MCF 10A (cell line): ENCODE data around the gene CHL1. TPM values are rescaled to one million over a fixed set of nuclear protein-coding genes. Genes with fewer than 3 reads are reported as not detected.

Source experiments
- BruUV-seq: library from RNA; stranded (reverse); fragments of 400-500 nt; replicated peaks from 2 replicates; lab custom pipeline; 2021; lab: Mats Ljungman, UMichigan
- CTCF ChIA-PET: fragments of 300-600 bp; sonication (Branson Sonifier 250); formaldehyde crosslinking; extraction: SDS; loops from one replicate; lab custom pipeline; 2021; ENCODE audit warnings: antibody characterized with exemption, inconsistent platforms; lab: Yijun Ruan, JAX
- POLR2A ChIA-PET: fragments of 300-600, 350-650 bp; sonication (Branson Sonifier 250); formaldehyde crosslinking; extraction: SDS; loops from one replicate; lab custom pipeline; 2020; ENCODE audit warnings: antibody characterized with exemption, inconsistent platforms; lab: Yijun Ruan, JAX
- DNase-seq: peaks from one replicate; pipeline ENCODE4 v3.0.0-alpha.2; 2018; ENCODE audit not compliant: unreplicated experiment
- H3K27ac Mint-ChIP-seq: one replicate; pipeline ENCODE4 v1.8.0; 2022; ENCODE audit warnings: mild to moderate bottlenecking, low read depth, mixed read lengths; ENCODE audit not compliant: unreplicated experiment
- H3K27me3 Mint-ChIP-seq: one replicate; pipeline ENCODE4 v1.8.0; 2022; ENCODE audit warnings: mixed read lengths; ENCODE audit not compliant: insufficient read depth, unreplicated experiment
- H3K36me3 Mint-ChIP-seq: one replicate; pipeline ENCODE4 v1.8.0; 2022; ENCODE audit warnings: mild to moderate bottlenecking, moderate library complexity, mixed read lengths; ENCODE audit not compliant: insufficient read depth, unreplicated experiment
- H3K4me1 Mint-ChIP-seq: one replicate; pipeline ENCODE4 v1.8.0; 2022; ENCODE audit warnings: mixed read lengths; ENCODE audit not compliant: insufficient read depth, unreplicated experiment
- H3K4me3 Mint-ChIP-seq: one replicate; pipeline ENCODE4 v1.8.0; 2022; ENCODE audit warnings: mild to moderate bottlenecking, moderate library complexity, mixed read lengths; ENCODE audit not compliant: unreplicated experiment
- H3K9me3 Mint-ChIP-seq: one replicate; pipeline ENCODE4 v1.8.0; 2022; ENCODE audit warnings: mixed read lengths; ENCODE audit not compliant: unreplicated experiment
- CTCF ChIP-seq: fragments of 200-600 bp; IDR thresholded peaks from one replicate; pipeline ENCODE4 v1.8.0; 2022; ENCODE audit warnings: antibody characterized with exemption, mild to moderate bottlenecking; ENCODE audit not compliant: unreplicated experiment
- intact Hi-C: fragments of 100-400 bp; cut with micrococcal nuclease; formaldehyde crosslinking; loops from 2 replicates; pipeline ENCODE4 v1.14.1; 2022
- total RNA-seq: library from RNA; stranded (reverse); gene quantifications from 2 replicates; pipeline ENCODE4 v1.2.3, GENCODE V29; 2022

Gene CHL1
- total RNA-seq, 1 experiment from 2014 or later = not detected

GRCh38 chr3:430186-430585, 233.6 kb downstream of the CHL1 start:
- no peak for DNase-seq
- Mint-ChIP-seq H3K9me3 (no peaks in the 10 kb centered on the region), H3K4me3 (no peak overlapping the region), H3K27ac (no peak overlapping the region), H3K36me3 (no peaks in the 10 kb centered on the region), H3K4me1 (no peaks in the 10 kb centered on the region), H3K27me3 (no peaks in the 10 kb centered on the region)
- BruUV-seq = no TSS peak
- intact Hi-C loops = no loop called here
- POLR2A ChIA-PET = interaction anchor here (1.1 kb wide), 1 partner anchor 8 kb away, joined by 3 read pairs; no protein-coding TSS in a partner anchor
- no peak for TF ChIP-seq CTCF
- CTCF ChIA-PET = no interaction called here

- Mint-ChIP-seq H3K4me1 (no peaks in the 10 kb centered on the region), H3K27ac (no peak overlapping the region), H3K27me3 (no peaks in the 10 kb centered on the region), H3K9me3 (no peaks in the 10 kb centered on the region), H3K36me3 (no peaks in the 10 kb centered on the region), H3K4me3 (no peak overlapping the region)
- ChIA-PET POLR2A (no interaction called here), CTCF (no interaction called here)
- intact Hi-C loops = no loop called here
- no TSS peak for BruUV-seq
- DNase-seq = no peak
- no peak for TF ChIP-seq CTCF
Measured at GRCh38 chr3:435161-435560, 238.6 kb downstream of the CHL1 start.

- ChIA-PET CTCF (no interaction called here), POLR2A (no interaction called here)
- Mint-ChIP-seq H3K4me3 (no peak overlapping the region), H3K36me3 (no peaks in the 10 kb centered on the region), H3K4me1 (no peaks in the 10 kb centered on the region), H3K27ac (no peak overlapping the region), H3K27me3 (no peaks in the 10 kb centered on the region), H3K9me3 (no peaks in the 10 kb centered on the region)
- no peak for TF ChIP-seq CTCF
- no peak for DNase-seq
- intact Hi-C loops = no loop called here
- BruUV-seq = no TSS peak
Measured at GRCh38 chr3:436053-436452, 239.5 kb downstream of the CHL1 start.

- intact Hi-C loops = no loop called here
- DNase-seq = no peak
- H3K4me3 Mint-ChIP-seq = no peak overlapping the region
- ChIA-PET POLR2A (no interaction called here), CTCF (no interaction called here)
- no peaks in the 10 kb centered on the region for H3K36me3 Mint-ChIP-seq
- no peaks in the 10 kb centered on the region for H3K4me1 Mint-ChIP-seq
- BruUV-seq = no TSS peak
- H3K9me3 Mint-ChIP-seq = no peaks in the 10 kb centered on the region
- H3K27me3 Mint-ChIP-seq = no peaks in the 10 kb centered on the region
- TF ChIP-seq CTCF = no peak
- no peak overlapping the region for H3K27ac Mint-ChIP-seq
Measured at GRCh38 chr3:440826-441225, 244.3 kb downstream of the CHL1 start.
